NCI-H1048 (cell line): Measurements from ENCODE around the gene DHX30.

Source experiments
- DNase-seq: peaks from one replicate; lab custom pipeline; 2025; lab: John Stamatoyannopoulos, UW

DHX30 gene

GRCh38 chr3:47854267-47854666, 51.3 kb downstream of the DHX30 start:
- no peak for DNase-seq

- DNase-seq: no peak
Observed at GRCh38 chr3:47854720-47855455, 52.0 kb downstream of the DHX30 start.

- DNase-seq: no peak
Observed at GRCh38 chr3:47855461-47856383, 52.8 kb downstream of the DHX30 start.

- DNase-seq: no peak
Observed at GRCh38 chr3:47856669-47857068, 53.7 kb downstream of the DHX30 start.

- DNase-seq: no peak
Observed at GRCh38 chr3:47857151-47857550, 54.2 kb downstream of the DHX30 start.

- DNase-seq: no peak
Observed at GRCh38 chr3:47859956-47860605, 57.1 kb downstream of the DHX30 start.

GRCh38 chr3:47863391-47864128, 60.6 kb downstream of the DHX30 start:
- DNase-seq: no peak

- DNase-seq: no peak
Observed at GRCh38 chr3:47865192-47865591, 62.3 kb downstream of the DHX30 start.

- DNase-seq: no peak
Observed at GRCh38 chr3:47867451-47868044, 64.6 kb downstream of the DHX30 start.

- no peak for DNase-seq
Observed at GRCh38 chr3:47868306-47868705, 65.4 kb downstream of the DHX30 start.

GRCh38 chr3:47870156-47870555, 67.2 kb downstream of the DHX30 start:
- no peak for DNase-seq

GRCh38 chr3:47870702-47871260, 67.8 kb downstream of the DHX30 start:
- no peak for DNase-seq

- DNase-seq: no peak
Observed at GRCh38 chr3:47871389-47871788, 68.5 kb downstream of the DHX30 start.

GRCh38 chr3:47872916-47873315, 70.0 kb downstream of the DHX30 start:
- DNase-seq: no peak

GRCh38 chr3:47874438-47874837, 71.5 kb downstream of the DHX30 start:
- DNase-seq: no peak

- no peak for DNase-seq
Observed at GRCh38 chr3:47874913-47875312, 72.0 kb downstream of the DHX30 start.

- DNase-seq: no peak
Observed at GRCh38 chr3:47877290-47877689, 74.4 kb downstream of the DHX30 start.

- no peak for DNase-seq
Observed at GRCh38 chr3:47877719-47878118, 74.8 kb downstream of the DHX30 start.

- DNase-seq: no peak
Observed at GRCh38 chr3:47882338-47882737, 79.4 kb downstream of the DHX30 start.

- no peak for DNase-seq
Observed at GRCh38 chr3:47884603-47885002, 81.7 kb downstream of the DHX30 start.

- no peak for DNase-seq
Observed at GRCh38 chr3:47885168-47885567, 82.2 kb downstream of the DHX30 start.
